IMR-90 (cell line): ENCODE data around the gene MED26.

Source experiments
- CHD1 ChIP-seq: IDR thresholded peaks from 2 replicates; pipeline ENCODE4 v1.6.1; 2012; ENCODE audit warnings: low read depth, low read length, improper control_type of control experiment
- CTCF ChIP-seq: conservative IDR thresholded peaks from 2 replicates; pipeline ENCODE4 v1.5.1; 2012; ENCODE audit warnings: mild to moderate bottlenecking, low read depth, low read length, improper control_type of control experiment
- ELK1 ChIP-seq: fragments of 150-350 bp; IDR thresholded peaks from 2 replicates; pipeline ENCODE4 v1.6.1; 2016; ENCODE audit warnings: low read depth, mild to moderate bottlenecking, low read length, moderate library complexity, borderline replicate concordance
- MXI1 ChIP-seq: IDR thresholded peaks from 2 replicates; pipeline ENCODE4 v1.6.1; 2012; ENCODE audit warnings: low read depth, mild to moderate bottlenecking, low read length, moderate library complexity, borderline replicate concordance
- POLR2A ChIP-seq: IDR thresholded peaks from 2 replicates; pipeline ENCODE4 v1.6.1; 2012; ENCODE audit warnings: mild to moderate bottlenecking, low read depth, low read length
- RAD21 ChIP-seq: IDR thresholded peaks from 2 replicates; pipeline ENCODE4 v1.6.1; 2012; ENCODE audit warnings: low read length, improper control_type of control experiment
- RCOR1 ChIP-seq: IDR thresholded peaks from 2 replicates; pipeline ENCODE4 v1.6.1; 2012; ENCODE audit warnings: mild to moderate bottlenecking, low read length, improper control_type of control experiment; ENCODE audit not compliant: insufficient replicate concordance
- RFX5 ChIP-seq: IDR thresholded peaks from 2 replicates; pipeline ENCODE4 v1.8.0; 2012; ENCODE audit warnings: low read depth, mild to moderate bottlenecking, low read length, moderate library complexity
- SMC3 ChIP-seq: fragments of 150-350 bp; IDR thresholded peaks from 2 replicates; pipeline ENCODE4 v1.6.1; 2016; ENCODE audit warnings: low read depth, mild to moderate bottlenecking, antibody characterized with exemption, low read length, moderate library complexity
- USF2 ChIP-seq: fragments of 150-350 bp; IDR thresholded peaks from 2 replicates; pipeline ENCODE4 v1.6.1; 2017; ENCODE audit warnings: mild to moderate bottlenecking, antibody characterized with exemption, low read length, low read depth

DNA sequence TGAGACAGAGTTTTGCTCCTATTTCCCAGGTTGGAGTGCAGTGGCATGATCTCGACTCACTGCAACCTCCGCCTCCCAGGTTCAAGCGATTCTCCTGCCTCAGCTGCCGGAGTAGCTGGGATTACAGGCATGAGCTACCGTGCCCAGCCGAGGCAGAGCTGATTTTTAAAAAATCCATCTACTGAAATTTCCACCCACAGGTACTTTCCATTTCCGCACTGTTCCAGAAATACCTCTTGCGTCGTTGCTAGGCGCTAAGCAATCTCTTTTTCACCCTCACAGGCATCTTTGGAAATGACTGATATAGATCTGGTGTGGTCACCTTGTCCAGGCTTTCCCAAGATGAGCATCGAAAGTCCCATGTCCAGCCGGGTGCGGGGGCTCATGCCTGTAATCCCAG, 42.3 kb upstream of the MED26 start:
- no peak for TF ChIP-seq CTCF
- no peak for TF ChIP-seq RFX5
- no peak for TF ChIP-seq RAD21
- TF ChIP-seq CHD1 = no peak
- no peak for TF ChIP-seq POLR2A
- TF ChIP-seq SMC3 = no peak
- no peak for TF ChIP-seq ELK1
- TF ChIP-seq MXI1 = no peak
- no peak for TF ChIP-seq USF2
- no peak for TF ChIP-seq RCOR1
